ENCODE data around the gene URB2. TPM values are rescaled to one million over a fixed set of nuclear protein-coding genes. Genes with fewer than 3 reads are reported as not detected.

URB2 gene
- total RNA-seq, 6 experiments from 2014 or later: 3.7 to 7.6 (median 3.9) TPM

- ATAC-seq (no peak), DNase-seq (no peak)
- Histone ChIP-seq H3K36me3 (peaks cover 0 to 72% (median 24%) of the 10 kb centered on the region in 4 donors), H3K9me3 (no peaks in the 10 kb centered on the region), H3K4me1 (no peaks in the 10 kb centered on the region), H3K27me3 (no peaks in the 10 kb centered on the region), H3K4me3 (no peak overlapping the region), H3K27ac (no peak overlapping the region)
- intact Hi-C loops (cut with DNase I): no loop called here
- TF ChIP-seq POLR2A (IDR thresholded peaks at IDR 0.05) (no peak), CTCF (IDR thresholded peaks at IDR 0.05) (no peak)
- WGBS (ENCODE audit: insufficient coverage, low coverage, low lambda C conversion rate, missing lambda C conversion rate): 100% methylated on average over 2 of the region's 2 CpGs
These were observed 17.5 kb upstream of the URB2 start for GRCh38 chr1:229608590-229608989.

DNA sequence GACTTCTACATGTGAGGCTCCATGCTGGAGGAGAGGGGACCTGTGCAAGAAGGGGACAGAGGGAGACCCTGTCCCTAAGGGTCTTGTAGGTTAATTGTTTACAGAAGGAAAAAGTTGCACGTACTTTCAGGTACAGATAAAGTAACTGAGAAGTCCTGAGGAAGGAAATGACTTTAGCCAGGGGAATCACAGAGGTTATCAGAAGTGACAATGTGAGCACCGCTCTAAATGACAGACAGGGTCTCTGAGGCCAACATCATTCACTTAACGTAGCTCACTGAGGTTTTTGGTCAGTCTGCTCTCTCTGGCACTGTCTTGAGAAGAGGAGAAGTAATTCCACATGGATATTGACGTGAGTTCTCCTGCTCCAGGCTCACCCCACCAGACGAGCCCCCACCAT, 12.1 kb upstream of the URB2 start:
- WGBS (ENCODE audit: insufficient coverage, low coverage, low lambda C conversion rate, missing lambda C conversion rate): 88% methylated on average over 2 of the region's 5 CpGs

DNA sequence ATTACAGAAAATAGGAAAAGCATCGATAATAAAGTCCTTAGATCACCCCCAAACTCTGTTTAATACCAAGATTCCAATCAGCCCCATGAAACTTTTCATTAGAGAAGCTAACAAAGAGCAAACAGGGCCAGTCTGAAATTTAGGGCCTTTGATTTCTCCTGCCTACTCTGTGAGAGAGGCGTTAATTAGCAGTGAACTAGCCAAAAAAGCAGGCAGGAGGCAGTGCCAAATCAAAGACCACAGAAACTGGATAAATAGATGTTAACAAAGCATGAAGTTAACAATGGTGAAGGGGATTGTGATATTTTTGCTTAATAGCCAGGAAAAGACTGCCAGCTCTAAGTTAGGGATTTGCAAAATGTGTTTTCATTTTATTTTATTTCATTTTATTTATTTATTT, 11.3 kb upstream of the URB2 start:
- WGBS (ENCODE audit: insufficient coverage, low coverage, low lambda C conversion rate, missing lambda C conversion rate): 95% methylated on average over 2 of the region's 2 CpGs
- DNase-seq (no peak), ATAC-seq (no peak)
- no peak overlapping the region for H3K4me3 ChIP-seq
- H3K27ac ChIP-seq: no peak overlapping the region
- no peaks in the 10 kb centered on the region for H3K27me3 ChIP-seq
- H3K4me1 ChIP-seq: no peaks in the 10 kb centered on the region
- H3K36me3 ChIP-seq: peaks cover 0 to 40% (median 16%) of the 10 kb centered on the region in 4 donors
- intact Hi-C loops (cut with DNase I): no loop called here
- H3K9me3 ChIP-seq: no peaks in the 10 kb centered on the region
- TF ChIP-seq CTCF (IDR thresholded peaks at IDR 0.05) (no peak), POLR2A (IDR thresholded peaks at IDR 0.05) (no peak)

More for the DNA sequence above, 12.1 kb upstream of the URB2 start:
- no peak overlapping the region for H3K4me3 ChIP-seq
- intact Hi-C loops (cut with DNase I): no loop called here
- ATAC-seq: no peak
- peaks cover 0 to 47% (median 21%) of the 10 kb centered on the region in 4 donors for H3K36me3 ChIP-seq
- DNase-seq: no peak
- no peak overlapping the region for H3K27ac ChIP-seq
- no peaks in the 10 kb centered on the region for H3K4me1 ChIP-seq
- no peaks in the 10 kb centered on the region for H3K9me3 ChIP-seq
- TF ChIP-seq CTCF (IDR thresholded peaks at IDR 0.05): no peak
- no peak for TF ChIP-seq POLR2A (IDR thresholded peaks at IDR 0.05)
- no peaks in the 10 kb centered on the region for H3K27me3 ChIP-seq

DNA sequence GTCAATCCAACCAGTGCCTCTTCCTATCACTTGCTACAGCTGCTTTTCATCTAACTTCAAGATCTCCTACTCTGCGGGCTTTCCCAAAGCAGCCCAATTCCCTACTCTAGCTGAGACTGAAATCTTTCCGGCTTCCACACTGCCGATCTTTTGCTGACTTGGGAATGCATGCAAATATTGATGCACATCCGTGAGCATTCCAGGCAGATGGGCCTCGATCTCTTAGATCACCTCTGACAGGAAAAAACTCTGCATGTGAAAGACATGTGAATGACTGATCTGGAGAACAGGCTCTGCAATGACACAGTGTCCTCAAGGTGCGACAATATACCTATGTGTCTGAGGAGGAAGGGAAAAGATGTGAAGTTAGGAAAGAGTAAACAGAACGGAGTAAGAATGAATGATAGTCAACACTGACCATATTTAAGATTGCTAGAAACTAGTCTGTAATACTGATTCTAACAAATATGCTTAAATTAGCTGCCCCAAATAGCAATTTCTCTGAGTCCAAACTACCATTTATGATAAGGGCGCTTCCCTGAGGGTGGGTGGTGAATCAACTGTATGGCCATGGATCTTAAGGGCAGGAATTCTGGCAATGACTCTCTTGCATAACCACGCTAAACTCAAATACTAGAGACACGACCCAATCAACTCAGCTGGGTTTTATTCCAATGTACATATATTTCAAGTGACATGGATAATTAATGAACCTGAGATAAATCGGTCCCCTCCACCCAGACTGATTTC, 8.5 kb upstream of the URB2 start:
- ATAC-seq: no peak
- Histone ChIP-seq H3K9me3 (no peaks in the 10 kb centered on the region), H3K27me3 (no peaks in the 10 kb centered on the region), H3K4me1 (peaks cover 0 to 12% (median 6%) of the 10 kb centered on the region in 4 donors), H3K27ac (no peak overlapping the region), H3K36me3 (peaks cover 0 to 14% (median 4%) of the 10 kb centered on the region in 4 donors), H3K4me3 (no peak overlapping the region)
- intact Hi-C loops (cut with DNase I): no loop called here
- WGBS (ENCODE audit: insufficient coverage, low coverage, low lambda C conversion rate, missing lambda C conversion rate): 89% methylated on average over 8 of the region's 11 CpGs
- no peak for DNase-seq
- TF ChIP-seq POLR2A (IDR thresholded peaks at IDR 0.05) (no peak), CTCF (IDR thresholded peaks at IDR 0.05) (no peak)

Measured in right lobe of liver (tissue), 6 donors.